Glutamatergic neuron (in vitro differentiated cells): Measurements from ENCODE around the gene UBE2D1. TPM values are rescaled to one million over a fixed set of nuclear protein-coding genes. Genes with fewer than 3 reads are reported as not detected.

ENCODE experiments used
- DNase-seq: peaks from one replicate; pipeline ENCODE4 v3.0.0; 2022
- H3K27ac Mint-ChIP-seq: one replicate; pipeline ENCODE4 v1.8.0; 2020; ENCODE audit warnings: mild to moderate bottlenecking, mixed read lengths, inconsistent platforms; ENCODE audit not compliant: unreplicated experiment
- H3K27me3 Mint-ChIP-seq: one replicate; pipeline ENCODE4 v1.8.0; 2020; ENCODE audit warnings: mild to moderate bottlenecking, moderate library complexity, mixed read lengths, inconsistent platforms; ENCODE audit not compliant: unreplicated experiment
- H3K36me3 Mint-ChIP-seq: one replicate; pipeline ENCODE4 v1.8.0; 2020; ENCODE audit warnings: mild to moderate bottlenecking, mixed read lengths, inconsistent platforms; ENCODE audit not compliant: unreplicated experiment
- H3K4me1 Mint-ChIP-seq: one replicate; pipeline ENCODE4 v1.8.0; 2020; ENCODE audit warnings: mild to moderate bottlenecking, low read depth, mixed read lengths, inconsistent platforms; ENCODE audit not compliant: unreplicated experiment
- H3K4me3 Mint-ChIP-seq: one replicate; pipeline ENCODE4 v1.8.0; 2020; ENCODE audit warnings: mild to moderate bottlenecking, mixed read lengths, inconsistent platforms; ENCODE audit not compliant: unreplicated experiment
- H3K9me3 Mint-ChIP-seq: one replicate; pipeline ENCODE4 v1.8.0; 2020; ENCODE audit warnings: mild to moderate bottlenecking, moderate library complexity, mixed read lengths, inconsistent platforms; ENCODE audit not compliant: unreplicated experiment
- CTCF ChIP-seq: fragments of 200-600 bp; sonication (generic); IDR thresholded peaks from one replicate; pipeline ENCODE4 v1.5.0; 2021; ENCODE audit not compliant: partially characterized antibody, unreplicated experiment
- total RNA-seq: library from RNA; stranded (reverse); fragmentation: NEBNext Ultra II Directional; extraction: Animal tissue kit (Norgen Biotek cat#: 25700); gene quantifications from one replicate; pipeline ENCODE4 v1.2.1, GENCODE V29; 2021; ENCODE audit not compliant: unreplicated experiment

Gene UBE2D1
- total RNA-seq, 1 donor from 2014 or later: 48.1 TPM

- Mint-ChIP-seq H3K36me3 (no peaks in the 10 kb centered on the region), H3K27ac (no peak overlapping the region), H3K9me3 (no peaks in the 10 kb centered on the region), H3K27me3 (no peaks in the 10 kb centered on the region), H3K4me1 (peaks cover 14% of the 10 kb centered on the region), H3K4me3 (no peak overlapping the region)
- no peak for DNase-seq
- no peak for TF ChIP-seq CTCF
These were observed 25.7 kb downstream of the UBE2D1 start for GRCh38 chr10:58360412-58361004.

GRCh38 chr10:58361353-58361752 lies 26.5 kb downstream of the UBE2D1 start:
- Mint-ChIP-seq H3K4me3 (no peak overlapping the region), H3K27me3 (no peaks in the 10 kb centered on the region), H3K36me3 (no peaks in the 10 kb centered on the region), H3K27ac (no peak overlapping the region), H3K4me1 (peaks cover 12% of the 10 kb centered on the region), H3K9me3 (no peaks in the 10 kb centered on the region)
- TF ChIP-seq CTCF: no peak
- no peak for DNase-seq

- no peaks in the 10 kb centered on the region for H3K9me3 Mint-ChIP-seq
- no peak overlapping the region for H3K27ac Mint-ChIP-seq
- no peak for DNase-seq
- peaks cover 1% of the 10 kb centered on the region for H3K27me3 Mint-ChIP-seq
- no peaks in the 10 kb centered on the region for H3K36me3 Mint-ChIP-seq
- no peak overlapping the region for H3K4me3 Mint-ChIP-seq
- H3K4me1 Mint-ChIP-seq: peaks cover 8% of the 10 kb centered on the region
- no peak for TF ChIP-seq CTCF
These were observed 27.4 kb downstream of the UBE2D1 start for GRCh38 chr10:58362027-58362789.

- H3K4me3 Mint-ChIP-seq: no peak overlapping the region
- DNase-seq: no peak
These were observed 32.3 kb downstream of the UBE2D1 start for GRCh38 chr10:58367069-58367468.

More at GRCh38 chr10:58367069-58367468, 32.3 kb downstream of the UBE2D1 start:
- H3K4me1 Mint-ChIP-seq: no peaks in the 10 kb centered on the region
- H3K27me3 Mint-ChIP-seq: peaks cover 1% of the 10 kb centered on the region
- no peaks in the 10 kb centered on the region for H3K9me3 Mint-ChIP-seq
- no peak for TF ChIP-seq CTCF
- no peak overlapping the region for H3K27ac Mint-ChIP-seq
- no peaks in the 10 kb centered on the region for H3K36me3 Mint-ChIP-seq
